HCT116 (cell line): Measurements from ENCODE around the gene SHANK3. TPM values are rescaled to one million over a fixed set of nuclear protein-coding genes. Genes with fewer than 3 reads are reported as not detected.

ENCODE experiments used
- ATAC-seq: fragments of 200-7000 bp; cut with Tn5 transposase; 2 replicates; pipeline ENCODE4 v1.9.1; 2020; ENCODE audit warnings: mild to moderate bottlenecking, moderate library complexity
- BruUV-seq: library from RNA; stranded (reverse); fragments of 400-500 nt; replicated peaks from 2 replicates; lab custom pipeline; 2021; lab: Mats Ljungman, UMichigan
- CTCF ChIA-PET: fragments of 300-600 bp; sonication (Branson Sonifier 250); formaldehyde crosslinking; loops from one replicate; lab custom pipeline; 2021; ENCODE audit warnings: antibody characterized with exemption; lab: Charles Lee
- POLR2A ChIA-PET: fragments of 300-600, 350-600 bp; sonication (Branson Sonifier 250); formaldehyde crosslinking; loops from one replicate; lab custom pipeline; 2021; ENCODE audit warnings: antibody characterized with exemption; lab: Charles Lee
- RAD21 ChIA-PET, 2 experiments: fragments of 300-600 bp; sonication (Branson Sonifier 250); formaldehyde crosslinking; loops; one replicate each; lab custom pipeline; 2023; ENCODE audit warnings: low total read pairs in 2 of 2; ENCODE audit not compliant: uncharacterized antibody in 2 of 2, unreplicated experiment in 2 of 2, low non-redundant PET in 1 of 2; lab: Charles Lee
- DNase-seq: peaks from one replicate; pipeline ENCODE4 v3.0.0-alpha.2; 2010; ENCODE audit warnings: low read depth, low spot score
- H2AFZ ChIP-seq: fragments of 200-600 bp; shearing (Covaris generic), sonication (generic); 2 replicates; pipeline ENCODE4 v1.6.1; 2017; ENCODE audit warnings: low read depth, mixed run types, mixed read lengths, antibody characterized with exemption, low read length; ENCODE audit not compliant: poor library complexity, severe bottlenecking
- H3K27ac ChIP-seq: 2 replicates; pipeline ENCODE4 v1.5.1; 2012; ENCODE audit warnings: low read depth, low read length
- H3K27me3 ChIP-seq: fragments of 200-600 bp; sonication (generic); 2 replicates; pipeline ENCODE4 v1.6.1; 2016; ENCODE audit warnings: mixed run types, low read length, mixed read lengths; ENCODE audit not compliant: insufficient read depth
- H3K36me3 ChIP-seq, 2 experiments: fragments of 200-500 bp in 1 of 2; fragments of 200-600 bp in 1 of 2; sonication (Bioruptor generic) in 1 of 2; sonication (generic) in 1 of 2; 2 replicates each; pipeline versions ENCODE4 v1.5.1 to v1.6.1; 2014 to 2016; ENCODE audit warnings: low read length in 2 of 2, inconsistent platforms in 1 of 2, mixed read lengths in 1 of 2, mixed run types in 1 of 2; ENCODE audit not compliant: insufficient read depth in 2 of 2, control insufficient read depth in 1 of 2
- H3K4me1 ChIP-seq, 2 experiments: fragments of 200-600 bp in 1 of 2; sonication (generic) in 1 of 2; 2 replicates each; pipeline versions ENCODE4 v1.5.1 to v1.6.1; 2012 to 2017; ENCODE audit warnings: low read length in 2 of 2, inconsistent platforms in 1 of 2, mild to moderate bottlenecking in 1 of 2, mixed read lengths in 1 of 2, mixed run types in 1 of 2, moderate library complexity in 1 of 2; ENCODE audit not compliant: insufficient read depth in 2 of 2, control insufficient read depth in 1 of 2
- H3K4me2 ChIP-seq: fragments of 200-600 bp; sonication (generic); 2 replicates; pipeline ENCODE4 v1.6.1; 2017; ENCODE audit warnings: mixed run types, low read length, mixed read lengths
- H3K4me3 ChIP-seq, 2 experiments: fragments of 200-600 bp in 1 of 2; sonication (generic) in 1 of 2; replicated peaks in 1 of 2; 2 replicates each; pipeline ENCODE4 v1.5.1; 2011 to 2016; ENCODE audit warnings: low read length in 2 of 2, control low read depth in 1 of 2, low read depth in 1 of 2, mild to moderate bottlenecking in 1 of 2, mixed read lengths in 1 of 2, mixed run types in 1 of 2
- H3K79me2 ChIP-seq: fragments of 200-600 bp; sonication (generic); 2 replicates; pipeline ENCODE4 v1.6.1; 2017; ENCODE audit warnings: mild to moderate bottlenecking, mixed run types, low read length, moderate library complexity, mixed read lengths; ENCODE audit not compliant: insufficient read depth
- H3K9ac ChIP-seq: fragments of 200-600 bp; sonication (generic); 2 replicates; pipeline ENCODE4 v1.6.1; 2016; ENCODE audit warnings: low read length, mixed read lengths
- H3K9me2 ChIP-seq: fragments of 200-600 bp; sonication (generic), shearing (Covaris generic); 2 replicates; pipeline ENCODE4 v1.6.1; 2017; ENCODE audit warnings: mixed run types, mild to moderate bottlenecking, moderate library complexity; ENCODE audit not compliant: insufficient read depth
- H3K9me3 ChIP-seq, 2 experiments: fragments of 200-500 bp in 1 of 2; fragments of 200-600 bp in 1 of 2; sonication (Bioruptor generic) in 1 of 2; sonication (generic) in 1 of 2; 2 replicates each; pipeline ENCODE4 v1.6.1; 2014 to 2017; ENCODE audit warnings: low read length in 2 of 2, mixed read lengths in 2 of 2, inconsistent platforms in 1 of 2, low read depth in 1 of 2, mild to moderate bottlenecking in 1 of 2, mixed run types in 1 of 2, moderate library complexity in 1 of 2; ENCODE audit not compliant: control insufficient read depth in 1 of 2, insufficient read depth in 1 of 2
- H4K20me1 ChIP-seq: fragments of 200-600 bp; sonication (generic), shearing (Covaris generic); 2 replicates; pipeline ENCODE4 v1.6.1; 2017; ENCODE audit warnings: mixed run types, mild to moderate bottlenecking, moderate library complexity; ENCODE audit not compliant: insufficient read depth
- CBX3 ChIP-seq: IDR thresholded peaks from 2 replicates; pipeline ENCODE4 v1.6.1; 2012; ENCODE audit warnings: low read depth
- EGR1 ChIP-seq: IDR thresholded peaks from 2 replicates; pipeline ENCODE4 v1.6.1; 2012; ENCODE audit warnings: low read depth
- FOSL1 ChIP-seq: IDR thresholded peaks from 2 replicates; pipeline ENCODE4 v1.6.1; 2012; ENCODE audit warnings: low read depth
- POLR2A ChIP-seq: IDR thresholded peaks from 2 replicates; pipeline ENCODE4 v1.7.0; 2011; ENCODE audit warnings: borderline replicate concordance; ENCODE audit not compliant: insufficient read depth, insufficient read length; ENCODE audit errors: extremely low read depth
- RAD21 ChIP-seq: IDR thresholded peaks from 2 replicates; pipeline ENCODE4 v1.6.1; 2012; ENCODE audit warnings: low read depth, mild to moderate bottlenecking
- SP1 ChIP-seq: IDR thresholded peaks from 2 replicates; pipeline ENCODE4 v1.6.1; 2012; ENCODE audit warnings: low read depth
- intact Hi-C: fragments of 100-400 bp; cut with micrococcal nuclease; formaldehyde crosslinking; loops from 2 replicates; pipeline ENCODE4 v1.10.0; 2022
- total RNA-seq: library from RNA; stranded (reverse); gene quantifications from one replicate; pipeline ENCODE4 v1.2.1, GENCODE V29; 2021; ENCODE audit not compliant: unreplicated experiment
- TF ChIP-seq, protein P1 (sequence below), 3 experiments: fragments of 200-600 bp in 1 of 3; sonication (generic) in 1 of 3; IDR thresholded peaks in 2 of 3; conservative IDR thresholded peaks in 1 of 3; 2 replicates each; pipeline ENCODE4 v1.5.1; 2012 to 2017; ENCODE audit warnings: low read depth in 2 of 3, low read length in 2 of 3, antibody characterized with exemption in 1 of 3, borderline replicate concordance in 1 of 3, control low read depth in 1 of 3, mild to moderate bottlenecking in 1 of 3, mixed read lengths in 1 of 3, mixed run types in 1 of 3, moderate library complexity in 1 of 3; ENCODE audit not compliant: insufficient read depth in 1 of 3
- TF ChIP-seq, protein P2 (sequence below): IDR thresholded peaks from 2 replicates; pipeline ENCODE4 v1.6.1; 2012

Gene SHANK3
- total RNA-seq, 1 experiment from 2014 or later, result 16.0 TPM

DNA sequence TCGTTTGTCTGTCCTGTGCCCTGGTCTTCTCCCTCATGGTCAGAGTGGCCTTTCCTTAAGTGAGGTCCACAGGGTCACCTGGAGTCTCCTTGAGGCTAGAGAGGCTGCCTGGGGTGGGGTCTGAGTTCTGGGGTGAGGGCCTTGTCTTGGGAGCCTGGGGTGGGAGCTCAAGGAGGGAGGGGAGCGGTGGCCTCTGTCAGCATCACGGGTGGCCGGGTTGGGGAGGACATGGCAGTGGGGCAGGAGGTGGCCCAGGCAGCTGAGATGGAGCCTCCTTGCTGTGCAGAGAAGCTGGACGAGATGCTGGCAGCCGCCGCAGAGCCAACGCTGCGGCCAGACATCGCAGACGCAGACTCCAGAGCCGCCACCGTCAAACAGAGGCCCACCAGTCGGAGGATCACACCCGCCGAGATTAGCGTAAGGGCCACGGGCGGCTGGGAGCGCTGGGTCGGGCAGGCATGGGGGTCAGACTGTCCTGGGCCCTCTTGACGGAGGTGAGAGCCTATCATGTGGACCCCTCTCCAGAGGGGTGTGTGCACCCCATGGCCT is 42.1 kb downstream of the SHANK3 start:
- BruUV-seq, result no TSS peak
- DNase-seq, result no peak
- Histone ChIP-seq H3K27ac (no peak overlapping the region), H3K4me2 (no peak overlapping the region), H3K9ac (no peak overlapping the region), H3K36me3 (no peaks in the 10 kb centered on the region; a peak in 1 of 4 replicates), H2AFZ (no peak overlapping the region), H3K9me3 (no peaks in the 10 kb centered on the region), H3K9me2 (no peaks in the 10 kb centered on the region), H3K27me3 (no peaks in the 10 kb centered on the region), H3K4me3 (no peak overlapping the region), H3K4me1 (no peaks in the 10 kb centered on the region), H3K79me2 (no peaks in the 10 kb centered on the region), H4K20me1 (no peaks in the 10 kb centered on the region)
- no peak for TF ChIP-seq POLR2A
- ChIA-PET CTCF (no interaction called here), POLR2A (no interaction called here), RAD21 (no interaction called here)
- intact Hi-C loops, result no loop called here
- ATAC-seq, result no peak

DNA sequence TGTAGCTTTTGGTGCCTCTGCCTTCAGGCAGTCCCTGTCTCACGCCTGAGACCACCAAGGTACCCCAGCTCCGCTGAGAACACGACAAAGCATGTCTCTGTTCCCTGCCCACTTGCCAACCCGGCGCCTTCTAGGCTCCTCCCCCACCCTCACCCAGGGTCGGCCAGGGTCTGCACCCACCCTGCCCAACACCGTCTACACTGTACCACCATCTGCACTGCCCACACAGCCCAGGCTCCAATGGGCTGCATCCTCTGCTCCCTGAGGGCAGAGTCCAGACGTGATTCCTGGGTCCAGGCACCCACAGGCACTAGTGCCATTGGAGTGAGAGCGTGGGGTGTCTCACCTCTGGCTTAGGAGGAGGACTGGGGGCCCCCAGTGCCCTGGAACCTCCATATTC is 42.6 kb downstream of the SHANK3 start:
- H3K27me3 ChIP-seq, result no peaks in the 10 kb centered on the region
- BruUV-seq, result no TSS peak
- H3K4me3 ChIP-seq, result no peak overlapping the region
- no peaks in the 10 kb centered on the region for H4K20me1 ChIP-seq
- no peaks in the 10 kb centered on the region for H3K9me3 ChIP-seq
- H3K9ac ChIP-seq, result no peak overlapping the region
- no peak overlapping the region for H2AFZ ChIP-seq
- CTCF ChIA-PET, result no interaction called here
- H3K27ac ChIP-seq, result no peak overlapping the region
- TF ChIP-seq FOSL1, result no peak
- TF ChIP-seq RAD21, result no peak
- no peak for TF ChIP-seq SP1
- TF ChIP-seq EGR1, result no peak
- TF ChIP-seq, protein P1, sequence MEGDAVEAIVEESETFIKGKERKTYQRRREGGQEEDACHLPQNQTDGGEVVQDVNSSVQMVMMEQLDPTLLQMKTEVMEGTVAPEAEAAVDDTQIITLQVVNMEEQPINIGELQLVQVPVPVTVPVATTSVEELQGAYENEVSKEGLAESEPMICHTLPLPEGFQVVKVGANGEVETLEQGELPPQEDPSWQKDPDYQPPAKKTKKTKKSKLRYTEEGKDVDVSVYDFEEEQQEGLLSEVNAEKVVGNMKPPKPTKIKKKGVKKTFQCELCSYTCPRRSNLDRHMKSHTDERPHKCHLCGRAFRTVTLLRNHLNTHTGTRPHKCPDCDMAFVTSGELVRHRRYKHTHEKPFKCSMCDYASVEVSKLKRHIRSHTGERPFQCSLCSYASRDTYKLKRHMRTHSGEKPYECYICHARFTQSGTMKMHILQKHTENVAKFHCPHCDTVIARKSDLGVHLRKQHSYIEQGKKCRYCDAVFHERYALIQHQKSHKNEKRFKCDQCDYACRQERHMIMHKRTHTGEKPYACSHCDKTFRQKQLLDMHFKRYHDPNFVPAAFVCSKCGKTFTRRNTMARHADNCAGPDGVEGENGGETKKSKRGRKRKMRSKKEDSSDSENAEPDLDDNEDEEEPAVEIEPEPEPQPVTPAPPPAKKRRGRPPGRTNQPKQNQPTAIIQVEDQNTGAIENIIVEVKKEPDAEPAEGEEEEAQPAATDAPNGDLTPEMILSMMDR (IDR thresholded peaks at IDR 0.05 in 2 of 3, conservative IDR thresholded peaks at IDR 0.05 in 1 of 3; ENCODE audit: borderline replicate concordance in 1 of 3, insufficient read depth in 1 of 3, low read depth in 2 of 3, low read length in 2 of 3), result no peak
- TF ChIP-seq, protein P2, sequence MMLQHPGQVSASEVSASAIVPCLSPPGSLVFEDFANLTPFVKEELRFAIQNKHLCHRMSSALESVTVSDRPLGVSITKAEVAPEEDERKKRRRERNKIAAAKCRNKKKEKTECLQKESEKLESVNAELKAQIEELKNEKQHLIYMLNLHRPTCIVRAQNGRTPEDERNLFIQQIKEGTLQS, result no peak
- no peak for TF ChIP-seq CBX3
- TF ChIP-seq, all 23 proteins: peak for 0
- no peaks in the 10 kb centered on the region for H3K9me2 ChIP-seq
- H3K4me1 ChIP-seq, result no peaks in the 10 kb centered on the region
- H3K36me3 ChIP-seq, result no peaks in the 10 kb centered on the region
- RAD21 ChIA-PET, result no interaction called here
- no peak for ATAC-seq
- DNase-seq, result no peak
- POLR2A ChIA-PET, result no interaction called here
- H3K4me2 ChIP-seq, result no peak overlapping the region
- intact Hi-C loops, result no loop called here
- no peaks in the 10 kb centered on the region for H3K79me2 ChIP-seq
